Brain pericyte (primary cell): Measurements from ENCODE around the gene GTF2IRD1.
"Not testable (repeated sequence)": the region's sequence is repeated elsewhere in the genome, so short reads cannot be mapped to it uniquely, and the experiment has no call there.

ENCODE experiments used
- DNase-seq: peaks from one replicate; pipeline ENCODE4 v3.0.0-alpha.2; 2012; ENCODE audit warnings: low read depth, low spot score

Gene GTF2IRD1

DNA sequence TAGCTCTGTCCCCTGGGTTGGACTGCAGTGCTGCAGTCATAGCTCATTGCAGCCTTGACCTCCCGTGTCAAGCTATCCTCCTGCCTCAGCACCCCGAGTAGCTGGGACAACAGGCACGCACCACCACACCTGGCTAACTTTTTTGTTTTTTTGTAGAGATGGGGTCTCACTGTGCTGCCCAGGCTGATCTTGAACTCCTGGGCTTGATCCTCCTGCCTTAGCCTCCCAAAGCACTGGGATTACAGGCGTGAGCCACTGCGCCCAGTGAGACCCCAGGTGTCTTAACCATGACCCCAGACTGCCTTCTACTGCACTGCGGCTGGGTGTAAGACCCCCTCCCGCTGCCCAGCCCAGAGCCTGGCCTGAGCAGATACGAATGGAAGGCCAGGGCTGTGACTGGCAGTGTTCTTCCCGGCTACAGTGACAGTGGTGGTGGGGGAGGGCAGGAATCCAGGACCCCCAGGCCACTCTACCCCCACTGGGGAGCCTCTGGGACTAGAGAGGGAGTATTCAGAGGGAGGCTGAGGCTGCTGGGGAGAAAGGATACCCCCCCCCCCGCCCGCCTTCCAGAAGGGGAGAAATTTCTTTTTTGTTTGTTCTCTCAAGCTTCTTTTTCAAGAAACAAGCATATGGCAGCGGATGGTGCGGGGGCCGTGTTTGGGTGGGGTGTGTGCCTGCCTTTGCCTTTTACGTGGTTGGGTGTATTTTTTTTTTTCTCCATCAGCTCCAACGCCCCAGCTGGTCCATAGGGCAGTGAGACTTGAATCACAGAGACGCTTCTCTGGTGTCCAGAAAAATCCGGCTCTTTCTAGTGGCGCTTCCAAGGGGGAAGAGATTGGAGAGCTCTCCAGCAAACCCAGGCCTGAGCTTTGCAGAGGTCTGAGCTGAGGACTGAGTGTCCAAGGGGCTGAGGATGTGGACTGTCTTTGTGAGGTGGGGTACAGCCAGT, 36.6 kb downstream of the GTF2IRD1 start:
- no peak for DNase-seq

DNA sequence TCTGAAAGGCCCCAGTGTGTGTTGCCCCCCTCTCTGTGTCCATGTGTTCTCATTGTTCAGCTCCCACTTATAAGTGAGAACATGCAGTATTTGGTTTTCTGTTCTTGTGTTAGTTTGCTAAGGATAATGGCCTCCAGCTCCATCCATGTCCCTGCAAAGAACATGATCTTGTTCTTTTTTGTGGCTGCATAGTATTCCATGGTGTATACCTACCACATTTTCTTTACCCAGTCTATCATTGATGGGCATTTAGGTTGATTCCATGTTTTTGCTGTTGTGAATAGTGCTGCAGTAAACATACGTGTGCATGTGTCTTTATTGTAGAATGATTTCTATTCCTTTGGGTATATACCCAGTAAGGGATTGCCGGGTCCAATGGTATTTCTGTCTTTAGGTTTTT, 37.8 kb downstream of the GTF2IRD1 start:
- DNase-seq, result not testable (repeated sequence)

DNA sequence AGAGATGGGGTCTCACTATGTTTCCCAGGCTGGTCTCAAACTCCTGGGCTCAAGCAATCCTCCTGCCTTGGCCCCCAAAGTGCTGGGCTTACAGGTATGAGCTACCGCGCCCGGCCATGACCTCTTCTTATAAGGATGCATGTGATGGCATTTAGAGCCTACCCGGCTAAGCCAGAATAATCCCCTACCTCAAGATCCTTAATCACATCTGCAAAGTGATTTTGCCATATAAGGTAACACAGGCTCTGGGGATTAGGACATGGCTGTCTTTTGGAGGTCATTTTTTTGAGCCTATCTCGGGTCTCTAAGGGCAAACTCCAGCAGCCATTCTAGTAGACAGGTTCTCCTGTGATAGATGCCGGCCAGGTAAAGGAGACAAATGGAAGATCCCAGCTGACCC, 39.6 kb downstream of the GTF2IRD1 start:
- DNase-seq, result no peak

DNA sequence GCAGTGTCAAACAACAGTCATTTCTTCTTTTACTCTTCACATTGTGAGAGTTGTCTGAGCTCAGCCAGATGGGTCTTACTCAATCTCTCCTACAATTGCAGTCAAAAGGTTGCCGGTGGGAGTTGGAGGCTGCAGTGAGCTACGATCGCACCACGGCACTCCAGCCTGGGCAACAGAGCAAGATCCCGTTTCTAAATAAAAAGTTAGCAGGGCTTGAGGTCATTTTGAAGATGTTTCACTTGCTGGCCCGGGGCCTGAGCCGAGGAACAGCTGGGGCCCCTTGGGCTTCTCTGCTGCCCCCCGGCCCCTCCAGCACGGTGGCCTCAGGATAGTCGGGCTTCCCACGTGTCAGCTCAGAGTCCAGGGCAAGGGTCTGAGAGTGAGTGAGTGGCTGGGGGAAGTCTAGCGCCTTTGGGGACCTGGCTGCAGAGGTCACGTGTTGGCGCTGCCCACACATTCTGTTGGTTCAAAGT, 40.4 kb downstream of the GTF2IRD1 start:
- DNase-seq, result no peak

DNA sequence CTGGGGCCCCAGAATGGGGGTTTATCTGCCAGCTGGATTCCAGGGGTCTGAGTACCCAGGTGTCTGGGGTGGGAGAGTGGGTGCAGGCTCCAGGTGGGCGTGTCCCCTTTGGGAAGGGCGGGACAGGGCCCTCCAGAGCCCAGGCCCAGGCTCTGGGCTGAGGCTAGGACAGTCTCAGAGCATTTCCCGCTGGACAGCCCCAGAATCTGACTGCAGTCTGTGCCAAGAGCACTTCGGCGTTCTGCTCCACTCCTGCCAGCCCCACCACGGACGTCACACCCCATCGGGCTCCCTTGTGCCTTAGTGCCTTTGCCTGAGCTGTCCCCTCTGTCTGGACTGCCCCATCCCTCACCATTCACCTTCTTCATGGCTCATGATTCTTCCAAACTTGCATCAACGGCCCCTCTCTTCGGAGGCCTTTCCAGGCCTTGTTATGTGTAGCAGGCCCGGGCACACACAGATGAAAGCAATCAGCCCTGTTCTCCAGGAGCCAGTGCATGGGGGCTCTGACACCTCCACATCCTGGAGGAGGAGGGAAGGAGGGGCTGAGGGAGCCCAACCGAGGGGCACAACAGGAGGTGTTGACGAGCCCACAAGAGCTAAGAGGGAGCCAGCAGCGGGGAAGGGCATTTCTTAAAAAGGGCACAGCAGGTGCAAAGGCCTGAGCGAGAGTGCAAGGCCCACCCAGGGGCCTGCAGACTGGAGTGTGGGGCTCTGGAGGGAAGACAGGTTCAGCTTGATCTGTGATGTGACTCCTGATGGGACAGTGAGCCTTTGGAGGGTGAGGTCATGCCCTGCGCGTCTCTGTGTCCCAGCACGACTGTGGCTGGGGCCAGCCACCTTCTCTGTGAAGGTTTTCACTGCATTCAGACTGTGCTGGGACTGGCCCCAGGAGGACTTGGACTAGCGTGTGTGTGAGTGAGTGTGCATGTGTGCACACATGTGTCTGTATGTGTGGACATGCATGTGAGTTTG, 41.7 kb downstream of the GTF2IRD1 start:
- no peak for DNase-seq

DNA sequence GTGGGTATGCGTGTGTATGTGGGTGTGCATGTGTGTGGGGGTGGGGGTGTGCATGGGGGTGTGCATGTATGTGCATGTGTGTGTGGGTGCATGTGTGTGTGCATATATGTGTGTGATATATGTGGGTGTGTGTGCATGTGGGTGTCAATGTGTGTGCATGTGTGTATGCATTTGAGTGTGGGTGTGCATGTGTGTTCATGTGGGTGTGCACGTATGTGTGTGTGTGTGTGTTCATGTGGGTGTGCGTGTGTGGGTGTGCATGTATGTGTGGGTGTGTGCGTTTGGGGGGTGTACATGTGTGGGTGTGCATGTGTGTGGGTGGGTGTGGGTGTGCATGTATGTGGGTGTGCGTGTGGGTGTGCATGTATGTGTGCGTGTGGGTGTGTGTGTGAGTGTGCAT, 42.6 kb downstream of the GTF2IRD1 start:
- no peak for DNase-seq

DNA sequence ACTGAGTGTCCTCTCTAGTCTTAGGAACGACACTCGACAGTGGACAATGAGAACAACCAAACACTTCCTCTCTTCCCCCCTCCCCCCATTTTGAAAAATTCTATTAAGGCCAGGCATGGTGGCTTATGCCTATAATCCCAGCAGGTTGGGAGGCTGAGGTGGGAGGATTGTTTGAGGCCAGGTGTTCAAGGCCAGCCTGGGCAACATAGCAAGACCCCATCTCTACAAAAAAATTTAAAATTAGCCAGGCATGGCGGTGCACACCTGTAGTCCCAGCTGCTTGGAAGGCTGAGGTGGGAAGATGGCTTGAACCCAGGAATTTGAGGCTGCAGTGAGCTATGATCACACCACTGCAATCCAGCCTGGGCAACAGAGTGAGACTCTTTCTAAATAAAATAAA, 43.1 kb downstream of the GTF2IRD1 start:
- not testable (repeated sequence) for DNase-seq

DNA sequence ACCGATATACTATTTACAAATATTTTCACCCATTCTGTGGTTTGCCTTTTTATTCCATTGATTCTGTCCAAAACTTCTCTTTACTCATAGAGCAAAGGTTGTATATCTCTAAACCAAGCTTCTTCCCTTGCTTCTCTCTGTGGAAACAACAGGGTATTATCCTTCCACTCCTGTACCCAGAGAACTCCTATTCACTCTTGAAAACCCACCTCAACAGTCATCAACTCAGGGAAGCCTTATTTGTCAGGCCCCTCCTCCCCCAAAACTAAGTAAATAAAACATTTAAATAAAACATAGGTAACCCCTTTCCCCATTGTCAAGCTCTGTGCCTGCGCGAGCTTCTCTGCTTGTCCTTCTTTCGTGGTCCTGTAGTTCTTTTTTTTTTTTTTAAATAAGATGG, 44.6 kb downstream of the GTF2IRD1 start:
- no peak for DNase-seq

DNA sequence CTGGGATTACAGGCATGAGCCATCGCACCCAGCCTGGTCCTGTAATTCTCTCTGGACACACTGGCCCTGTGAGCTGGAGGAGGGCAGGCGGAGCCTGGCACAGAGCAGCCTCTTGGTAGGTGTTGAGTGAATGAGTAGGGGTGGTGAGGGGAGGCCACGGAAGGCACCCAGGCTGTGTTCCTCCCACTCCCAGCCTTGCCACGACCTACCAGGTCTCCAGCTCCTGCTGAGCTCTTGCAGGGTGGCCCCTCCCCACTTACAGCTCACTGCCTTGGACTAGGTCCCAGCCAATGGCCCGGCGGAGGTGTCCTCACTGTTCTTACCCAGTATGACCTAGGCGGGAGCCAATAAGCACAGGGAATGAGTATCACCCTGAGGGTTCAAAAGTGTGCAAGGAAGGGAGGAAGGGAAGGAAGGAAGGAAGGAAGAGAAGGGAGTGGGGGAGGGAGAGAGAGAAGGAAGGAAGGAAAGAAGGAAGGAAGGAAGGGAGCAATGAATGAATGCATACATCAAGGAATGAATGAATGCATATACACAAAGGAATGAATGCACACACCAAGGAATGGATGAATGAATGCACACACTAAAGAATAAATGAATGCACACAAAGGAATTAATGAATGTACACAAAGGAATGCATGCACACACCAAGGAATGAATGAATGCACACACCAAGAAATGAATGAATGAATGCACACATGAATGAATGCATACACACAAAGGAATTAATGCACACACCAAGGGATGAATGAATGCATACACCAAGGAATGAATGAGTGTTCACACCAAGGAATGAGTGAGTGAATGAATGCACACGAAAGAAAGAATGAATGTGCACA, 45.5 kb downstream of the GTF2IRD1 start:
- no peak for DNase-seq

DNA sequence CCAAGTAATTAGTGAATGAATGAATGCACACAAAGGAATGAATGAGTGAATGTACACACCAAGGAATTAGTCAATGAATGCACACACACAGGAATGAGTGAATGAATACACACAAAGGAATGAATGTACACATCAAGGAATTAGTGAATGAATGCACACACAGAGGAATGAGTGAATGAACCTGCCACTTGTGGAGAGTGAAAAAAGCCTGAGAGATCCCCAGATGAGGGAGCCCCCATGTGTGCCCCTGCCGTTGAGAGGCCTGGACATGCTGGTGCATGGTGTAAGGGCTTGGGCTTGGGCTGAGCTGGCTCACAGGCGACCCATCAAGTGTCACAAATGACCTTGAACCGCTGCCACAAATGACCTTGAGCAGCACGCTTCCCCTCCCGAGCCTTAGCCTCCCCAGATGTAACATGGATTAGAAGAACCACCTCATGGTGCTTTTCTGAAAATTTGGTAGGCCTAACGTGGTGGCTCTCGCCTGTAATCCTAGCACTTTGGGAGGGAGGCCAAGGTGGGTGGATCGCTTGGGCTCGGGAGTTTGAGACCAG, 46.2 kb downstream of the GTF2IRD1 start:
- no peak for DNase-seq

DNA sequence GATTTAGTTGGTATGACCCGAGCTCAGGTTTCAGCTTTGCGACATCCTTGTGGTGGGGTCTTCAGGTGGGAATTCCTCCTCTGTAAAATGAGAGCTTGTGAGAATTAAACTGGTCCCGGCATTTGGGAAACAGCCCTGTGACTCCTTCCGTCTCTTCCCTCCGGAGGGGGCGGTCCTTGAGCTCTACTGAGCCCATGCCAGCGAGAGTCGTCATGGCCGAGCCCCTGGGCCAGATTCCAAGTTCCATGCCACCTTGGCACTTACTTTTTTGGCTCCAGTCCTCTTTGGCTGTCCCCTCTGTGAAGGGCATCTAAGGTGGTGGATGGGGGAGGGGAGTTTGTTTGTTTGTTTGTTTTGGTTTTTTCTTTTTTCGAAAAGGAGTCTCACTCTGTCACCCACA, 47.6 kb downstream of the GTF2IRD1 start:
- no peak for DNase-seq

DNA sequence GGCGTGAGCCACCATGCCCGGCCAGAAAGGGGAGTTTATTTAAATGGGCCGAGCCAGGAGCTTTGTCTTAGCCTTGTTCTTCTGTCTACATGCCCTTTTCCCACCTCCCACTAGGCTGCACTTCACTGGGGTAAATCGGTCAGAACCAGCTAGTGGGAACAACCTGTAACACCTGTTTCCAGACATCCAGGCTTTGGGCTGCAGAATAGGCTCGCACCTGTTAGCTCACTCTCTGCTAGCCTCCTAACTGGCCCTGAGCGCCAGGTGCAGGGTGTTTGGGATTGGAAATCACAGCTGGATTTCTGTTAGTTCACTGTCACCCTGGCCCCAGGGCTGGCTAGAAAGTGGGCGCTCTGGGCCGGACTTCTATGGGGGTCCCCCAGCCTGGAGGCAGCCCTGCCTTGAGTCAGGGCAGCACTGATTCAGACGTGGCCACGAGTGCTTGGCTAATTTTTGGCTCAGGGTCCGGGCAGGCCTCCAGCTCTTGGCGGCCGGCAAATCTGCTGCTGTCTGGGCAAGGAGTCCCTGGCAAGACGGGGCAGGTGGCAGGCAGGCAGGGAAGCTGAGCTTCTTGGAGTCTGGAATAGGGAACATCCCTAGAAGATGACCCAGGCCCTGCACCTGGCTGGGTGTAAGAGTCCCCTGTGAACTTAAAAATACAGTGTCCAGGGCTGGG, 48.6 kb downstream of the GTF2IRD1 start:
- no peak for DNase-seq

DNA sequence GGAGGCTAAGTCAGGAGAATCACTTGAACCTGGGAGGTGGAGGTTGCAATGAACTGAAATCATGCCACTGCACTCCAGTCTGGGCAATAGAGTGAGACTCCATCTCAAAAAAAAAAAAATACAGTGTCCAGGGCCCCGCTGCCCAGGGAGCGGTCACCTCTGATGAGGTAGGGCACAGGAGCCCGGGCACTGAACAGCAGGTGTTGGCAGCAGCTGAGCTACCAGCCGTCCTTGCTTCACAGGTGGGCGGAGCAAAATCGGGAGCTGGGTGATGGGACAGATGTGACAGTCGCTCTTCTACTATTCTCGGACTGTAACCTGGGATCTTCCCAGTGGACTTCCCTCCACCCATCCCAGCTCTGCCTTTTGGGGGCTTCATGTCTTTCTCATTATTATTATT, 49.4 kb downstream of the GTF2IRD1 start:
- DNase-seq, result no peak

DNA sequence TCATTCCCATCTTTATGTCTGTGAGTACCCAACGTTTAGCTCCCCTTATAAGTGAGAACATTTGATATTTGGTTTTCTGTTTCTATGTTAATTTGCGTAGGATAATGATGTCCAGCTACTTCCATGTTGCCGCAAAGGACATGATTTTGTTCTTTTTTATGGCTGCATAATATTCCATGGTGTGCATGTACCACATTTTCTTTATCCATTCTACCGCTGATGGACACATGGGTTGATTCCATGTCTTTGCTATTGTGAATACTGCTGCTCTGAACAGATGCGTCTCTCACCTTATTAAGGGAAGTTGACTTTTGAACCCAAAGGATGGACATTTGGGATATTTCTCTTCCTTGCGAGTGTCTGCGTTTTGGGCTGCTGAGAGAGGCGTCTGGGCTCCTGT, 50.2 kb downstream of the GTF2IRD1 start:
- DNase-seq, result no peak

DNA sequence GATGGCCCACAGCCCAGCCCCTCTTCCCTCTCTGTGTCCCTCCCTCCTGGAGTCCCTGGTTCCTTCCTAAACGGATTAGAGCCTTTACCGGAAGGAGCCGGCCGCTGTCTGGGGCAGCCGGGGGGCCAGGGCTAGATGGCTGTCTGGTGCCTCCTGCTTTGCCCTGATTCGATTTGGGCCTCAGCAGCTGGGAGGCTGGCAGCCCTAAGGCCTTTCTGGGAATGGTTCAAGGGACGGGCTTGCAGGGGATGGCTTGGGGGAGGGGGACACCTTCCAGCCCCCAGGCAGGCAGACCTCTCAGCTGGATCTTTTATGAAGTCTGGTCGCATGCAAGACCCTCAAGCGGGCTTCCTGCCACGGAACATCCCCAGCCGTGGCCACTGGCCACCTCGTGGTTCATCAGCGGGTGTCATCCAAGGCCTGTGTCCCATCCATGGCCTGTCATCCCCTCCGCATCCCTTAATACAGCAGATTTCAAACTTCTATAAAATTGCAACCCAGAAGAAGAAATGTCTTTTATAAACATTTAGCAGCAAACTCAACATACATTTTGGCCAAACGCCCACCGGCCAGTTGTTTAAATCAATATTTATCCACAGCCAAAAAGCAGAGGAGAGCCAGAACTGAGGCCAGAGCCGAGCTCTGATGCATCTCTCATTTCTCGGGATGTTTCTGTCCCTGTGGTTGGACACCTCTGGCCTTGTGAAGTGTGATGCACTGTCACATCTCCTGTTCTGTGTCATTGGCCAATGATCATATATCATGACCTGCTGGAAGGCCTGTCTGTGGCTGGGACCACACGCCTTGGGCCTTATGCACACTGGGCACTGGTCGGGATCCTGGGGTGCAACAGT, 52.0 kb downstream of the GTF2IRD1 start:
- peak; percentile 16 for DNase-seq

DNA sequence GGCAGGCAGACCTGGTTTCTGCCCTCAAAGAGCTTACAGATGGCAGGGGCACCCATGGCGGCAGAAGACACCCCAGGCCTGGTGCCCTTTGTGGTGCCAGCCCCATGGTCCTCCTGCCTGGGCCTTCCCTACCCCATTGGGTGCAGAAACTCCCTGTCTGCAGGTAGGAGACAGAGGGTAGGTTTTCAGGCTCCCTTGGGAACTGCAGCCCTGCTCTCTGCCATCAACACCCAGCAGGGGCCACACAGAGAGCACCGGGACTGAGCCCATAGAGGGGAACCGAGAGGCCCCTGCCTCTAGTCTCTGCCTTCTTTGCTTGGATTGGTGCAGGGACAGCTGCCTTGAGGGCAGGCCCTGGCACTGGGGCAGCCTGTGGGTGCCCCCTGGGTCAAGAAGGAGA, 52.6 kb downstream of the GTF2IRD1 start:
- no peak for DNase-seq

DNA sequence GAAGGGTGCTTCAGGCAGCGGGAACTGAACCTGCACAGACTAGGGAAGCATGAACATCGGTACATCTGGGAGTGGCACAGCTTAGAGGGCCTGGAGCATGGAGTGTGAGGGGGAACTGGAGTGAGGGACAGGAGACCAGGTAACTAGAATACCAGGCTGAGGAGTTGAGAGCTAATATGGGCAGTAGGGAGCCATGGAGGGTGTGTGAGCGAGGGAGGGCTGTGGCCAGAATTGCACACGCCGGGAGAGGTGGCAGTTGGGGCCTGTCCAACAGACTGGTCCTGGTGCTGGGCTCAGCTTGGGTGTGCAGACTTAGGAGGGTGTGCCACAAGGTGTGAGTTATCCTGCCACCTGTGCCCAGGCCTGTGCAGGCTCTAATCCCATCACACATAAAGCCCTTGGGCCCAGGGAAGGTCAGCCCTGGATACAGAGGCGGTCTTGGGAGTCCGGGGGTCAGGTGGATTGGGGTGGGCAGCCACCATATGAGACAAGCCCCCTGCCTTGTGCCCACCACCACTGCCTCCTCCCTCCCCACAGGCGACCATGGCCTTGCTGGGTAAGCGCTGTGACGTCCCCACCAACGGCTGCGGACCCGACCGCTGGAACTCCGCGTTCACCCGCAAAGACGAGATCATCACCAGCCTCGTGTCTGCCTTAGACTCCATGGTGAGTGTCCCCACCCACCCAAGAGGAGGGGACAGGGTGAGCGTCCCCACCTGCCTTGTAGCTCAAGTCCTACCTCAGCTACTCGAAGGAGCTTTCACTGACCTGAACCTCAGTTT, 54.0 kb downstream of the GTF2IRD1 start:
- no peak for DNase-seq

DNA sequence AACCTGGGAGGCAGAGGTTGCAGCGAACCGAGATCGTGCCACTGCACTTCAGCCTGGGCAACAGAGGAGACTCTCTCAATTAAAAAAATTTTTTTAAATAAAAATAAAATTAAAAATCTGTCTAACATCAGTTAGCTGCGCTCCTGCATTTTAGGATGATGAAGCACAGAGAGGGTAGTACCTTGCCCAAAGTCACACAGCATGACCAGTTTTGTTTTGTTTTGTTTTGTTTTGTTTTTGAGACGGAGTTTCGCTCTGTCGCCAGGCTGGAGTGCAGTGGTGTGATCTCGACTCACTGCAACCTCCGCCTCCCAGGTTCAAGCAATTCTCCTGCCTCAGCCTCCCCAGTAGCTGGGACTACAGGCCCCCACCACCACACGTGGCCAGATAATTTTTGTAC, 55.7 kb downstream of the GTF2IRD1 start:
- not testable (repeated sequence) for DNase-seq

DNA sequence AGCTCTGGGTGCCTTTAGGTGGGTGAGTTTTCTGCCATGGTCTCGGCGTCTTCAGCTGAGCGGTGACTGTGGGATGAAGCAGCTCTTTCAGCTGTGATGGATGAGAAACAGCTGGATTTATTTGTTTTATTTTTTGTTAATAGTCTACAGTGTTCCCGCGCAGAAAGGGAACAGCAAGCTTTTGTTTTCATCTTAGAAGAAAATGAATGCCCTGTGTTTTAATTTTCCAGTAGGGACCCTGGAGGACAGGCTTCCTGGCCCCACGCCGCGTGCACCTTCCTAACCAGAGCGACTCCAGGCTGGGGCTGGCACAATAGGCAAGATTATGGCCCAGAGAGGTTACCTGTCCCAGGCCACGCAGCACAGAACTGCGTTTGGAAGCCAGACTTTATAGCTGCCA, 57.6 kb downstream of the GTF2IRD1 start:
- no peak for DNase-seq
